Activated T-helper 2 cell treated with anti-CD3 and anti-CD28 coated beads, Interferon-gamma antibody, Interleukin-2, Interleukin-4, amounts not matched to agents 10 μg/mL and 5 μg/mL and 100 μg/mL, durations not matched to agents 14 hours and 24 hours and 36 hours (primary cell): ENCODE measurements around the gene SKAP2. TPM values are rescaled to one million over a fixed set of nuclear protein-coding genes. Genes with fewer than 3 reads are reported as not detected.

Experiments
- DNase-seq: peaks from one replicate; pipeline ENCODE4 v3.0.0; 2021; ENCODE audit warnings: low spot score
- H3K27ac Mint-ChIP-seq: one replicate; pipeline ENCODE4 v1.8.0; 2021; ENCODE audit warnings: mixed read lengths
- H3K27me3 Mint-ChIP-seq: one replicate; pipeline ENCODE4 v1.8.0; 2021; ENCODE audit warnings: low read depth, mixed read lengths
- H3K36me3 Mint-ChIP-seq: one replicate; pipeline ENCODE4 v1.8.0; 2021; ENCODE audit warnings: low read depth, mixed read lengths
- H3K4me1 Mint-ChIP-seq: one replicate; pipeline ENCODE4 v1.8.0; 2021; ENCODE audit warnings: low read depth, mixed read lengths
- H3K4me3 Mint-ChIP-seq: one replicate; pipeline ENCODE4 v1.8.0; 2021; ENCODE audit warnings: low read depth, mild to moderate bottlenecking, moderate library complexity, mixed read lengths
- H3K9me3 Mint-ChIP-seq: one replicate; pipeline ENCODE4 v1.8.0; 2021; ENCODE audit warnings: mixed read lengths
- intact Hi-C: fragments of 100-400 bp; cut with micrococcal nuclease; formaldehyde crosslinking; loops from one replicate; pipeline ENCODE4 v1.15.1; 2023
- total RNA-seq: library from RNA; stranded (reverse); gene quantifications from 2 replicates; pipeline ENCODE4 v1.2.3, GENCODE V29; 2022

Gene SKAP2
- total RNA-seq, 1 donor from 2014 or later: 8.2 TPM

DNA sequence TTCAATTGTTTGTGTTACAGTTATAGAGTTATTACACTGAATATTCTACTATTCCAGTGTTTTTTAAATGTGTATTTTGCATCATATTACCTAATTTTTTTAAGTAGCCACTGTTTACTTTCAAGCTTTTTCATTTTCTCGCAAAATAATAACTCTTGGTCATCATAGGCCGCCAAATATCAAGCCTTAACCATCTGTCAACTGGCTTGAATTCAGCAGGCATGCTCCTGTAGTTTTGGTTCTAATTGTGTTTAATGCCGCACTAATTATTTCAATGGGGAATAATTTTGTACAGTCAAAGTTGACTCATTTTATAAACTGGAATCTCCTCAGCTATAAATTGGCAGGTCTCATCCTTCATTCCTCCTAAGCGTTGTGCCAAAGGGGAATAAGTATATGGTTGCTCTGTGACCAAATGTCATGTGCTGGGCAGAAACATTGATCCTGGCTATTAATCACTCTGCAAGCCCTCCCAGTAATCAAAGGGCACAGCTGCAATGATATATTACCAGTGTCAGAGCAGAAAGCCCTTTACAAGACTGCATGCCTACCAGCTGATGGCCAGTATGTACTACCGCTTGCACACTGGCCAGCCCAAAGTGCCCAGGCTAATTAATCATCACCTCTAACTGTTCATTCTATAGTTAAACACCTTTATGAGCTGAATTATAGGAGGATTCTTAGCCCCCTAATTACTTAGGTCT, 74.8 kb downstream of the SKAP2 start:
- Mint-ChIP-seq H3K36me3 (no peaks in the 10 kb centered on the region), H3K4me1 (no peaks in the 10 kb centered on the region), H3K9me3 (no peaks in the 10 kb centered on the region), H3K4me3 (no peak overlapping the region), H3K27ac (no peak overlapping the region), H3K27me3 (peaks cover 2% of the 10 kb centered on the region)
- no peak for DNase-seq
- intact Hi-C loops: no loop called here

GRCh38 chr7:26787701-26788100, 76.7 kb downstream of the SKAP2 start:
- H3K36me3 Mint-ChIP-seq: no peaks in the 10 kb centered on the region
- DNase-seq: no peak
- H3K4me3 Mint-ChIP-seq: no peak overlapping the region
- no peak overlapping the region for H3K27ac Mint-ChIP-seq
- H3K27me3 Mint-ChIP-seq: peaks cover 2% of the 10 kb centered on the region
- H3K9me3 Mint-ChIP-seq: no peaks in the 10 kb centered on the region
- H3K4me1 Mint-ChIP-seq: no peaks in the 10 kb centered on the region
- intact Hi-C loops: no loop called here

DNA sequence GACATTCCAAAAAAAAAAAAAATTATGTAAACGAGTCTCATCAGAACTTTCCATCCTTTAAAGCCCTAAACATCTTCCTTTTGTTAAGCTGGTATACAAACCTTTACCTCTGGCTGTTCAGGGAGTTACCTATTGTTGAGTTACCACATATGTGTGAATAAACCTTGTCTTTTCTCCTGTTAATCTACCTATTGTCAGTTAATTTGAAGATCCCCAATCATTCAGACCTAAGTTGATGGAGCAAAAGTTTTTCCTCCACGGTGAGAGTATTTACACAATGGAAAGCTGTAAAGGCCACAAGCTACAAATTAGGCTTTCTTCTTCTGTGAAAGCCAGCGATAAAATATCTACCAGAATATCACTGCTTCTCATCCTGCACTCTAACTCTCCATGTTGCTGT, 80.3 kb downstream of the SKAP2 start:
- Mint-ChIP-seq H3K4me3 (no peak overlapping the region), H3K4me1 (no peaks in the 10 kb centered on the region), H3K27me3 (peaks cover 2% of the 10 kb centered on the region), H3K9me3 (no peaks in the 10 kb centered on the region), H3K36me3 (no peaks in the 10 kb centered on the region), H3K27ac (no peak overlapping the region)
- intact Hi-C loops: no loop called here
- no peak for DNase-seq

GRCh38 chr7:26782501-26782900, 81.9 kb downstream of the SKAP2 start:
- DNase-seq: no peak
- peaks cover 2% of the 10 kb centered on the region for H3K27me3 Mint-ChIP-seq
- no peaks in the 10 kb centered on the region for H3K9me3 Mint-ChIP-seq
- H3K4me1 Mint-ChIP-seq: no peaks in the 10 kb centered on the region
- intact Hi-C loops: no loop called here
- no peaks in the 10 kb centered on the region for H3K36me3 Mint-ChIP-seq
- no peak overlapping the region for H3K27ac Mint-ChIP-seq
- no peak overlapping the region for H3K4me3 Mint-ChIP-seq

GRCh38 chr7:26779978-26780595, 84.3 kb downstream of the SKAP2 start:
- intact Hi-C loops: no loop called here
- no peaks in the 10 kb centered on the region for H3K4me1 Mint-ChIP-seq
- no peaks in the 10 kb centered on the region for H3K9me3 Mint-ChIP-seq
- H3K27ac Mint-ChIP-seq: no peak overlapping the region
- H3K4me3 Mint-ChIP-seq: no peak overlapping the region
- no peaks in the 10 kb centered on the region for H3K36me3 Mint-ChIP-seq
- DNase-seq: no peak
- peaks cover 2% of the 10 kb centered on the region for H3K27me3 Mint-ChIP-seq

- Mint-ChIP-seq H3K9me3 (no peaks in the 10 kb centered on the region), H3K36me3 (no peaks in the 10 kb centered on the region), H3K27me3 (peaks cover 2% of the 10 kb centered on the region), H3K27ac (no peak overlapping the region), H3K4me1 (no peaks in the 10 kb centered on the region), H3K4me3 (no peak overlapping the region)
- DNase-seq: no peak
- intact Hi-C loops: no loop called here
Observed at GRCh38 chr7:26777385-26777784, 87.0 kb downstream of the SKAP2 start.

DNA sequence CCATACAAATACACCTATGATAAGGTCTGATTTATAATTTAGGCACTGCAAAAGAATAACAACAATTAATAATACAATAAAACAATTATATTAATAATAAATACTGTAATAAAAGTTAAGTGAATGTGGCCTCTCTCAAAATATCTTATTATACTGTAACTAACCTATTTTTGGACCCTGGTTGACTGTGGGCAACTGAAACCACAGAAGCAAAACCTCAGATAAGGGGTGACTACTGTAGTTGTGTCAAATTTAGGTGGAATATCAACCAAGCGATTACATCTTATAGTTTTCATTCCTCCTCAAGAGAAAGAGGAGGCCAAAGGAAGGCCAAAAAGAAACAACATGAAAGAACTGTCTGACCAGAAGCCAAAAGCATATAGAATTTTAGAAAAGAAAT, 103.9 kb downstream of the SKAP2 start:
- Mint-ChIP-seq H3K9me3 (no peaks in the 10 kb centered on the region), H3K36me3 (no peaks in the 10 kb centered on the region), H3K4me3 (no peak overlapping the region), H3K27ac (no peak overlapping the region), H3K27me3 (no peaks in the 10 kb centered on the region), H3K4me1 (no peaks in the 10 kb centered on the region)
- no peak for DNase-seq
- intact Hi-C loops: no loop called here

GRCh38 chr7:26759108-26759507, 105.3 kb downstream of the SKAP2 start:
- H3K36me3 Mint-ChIP-seq: no peaks in the 10 kb centered on the region
- no peak overlapping the region for H3K4me3 Mint-ChIP-seq
- H3K27ac Mint-ChIP-seq: no peak overlapping the region
- no peaks in the 10 kb centered on the region for H3K27me3 Mint-ChIP-seq
- intact Hi-C loops: no loop called here
- H3K4me1 Mint-ChIP-seq: no peaks in the 10 kb centered on the region
- no peak for DNase-seq
- no peaks in the 10 kb centered on the region for H3K9me3 Mint-ChIP-seq

GRCh38 chr7:26743205-26743604, 121.2 kb downstream of the SKAP2 start:
- Mint-ChIP-seq H3K4me1 (no peaks in the 10 kb centered on the region), H3K27me3 (peaks cover 6% of the 10 kb centered on the region), H3K9me3 (no peaks in the 10 kb centered on the region), H3K36me3 (no peaks in the 10 kb centered on the region), H3K4me3 (no peak overlapping the region), H3K27ac (no peak overlapping the region)
- intact Hi-C loops: no loop called here
- no peak for DNase-seq

DNA sequence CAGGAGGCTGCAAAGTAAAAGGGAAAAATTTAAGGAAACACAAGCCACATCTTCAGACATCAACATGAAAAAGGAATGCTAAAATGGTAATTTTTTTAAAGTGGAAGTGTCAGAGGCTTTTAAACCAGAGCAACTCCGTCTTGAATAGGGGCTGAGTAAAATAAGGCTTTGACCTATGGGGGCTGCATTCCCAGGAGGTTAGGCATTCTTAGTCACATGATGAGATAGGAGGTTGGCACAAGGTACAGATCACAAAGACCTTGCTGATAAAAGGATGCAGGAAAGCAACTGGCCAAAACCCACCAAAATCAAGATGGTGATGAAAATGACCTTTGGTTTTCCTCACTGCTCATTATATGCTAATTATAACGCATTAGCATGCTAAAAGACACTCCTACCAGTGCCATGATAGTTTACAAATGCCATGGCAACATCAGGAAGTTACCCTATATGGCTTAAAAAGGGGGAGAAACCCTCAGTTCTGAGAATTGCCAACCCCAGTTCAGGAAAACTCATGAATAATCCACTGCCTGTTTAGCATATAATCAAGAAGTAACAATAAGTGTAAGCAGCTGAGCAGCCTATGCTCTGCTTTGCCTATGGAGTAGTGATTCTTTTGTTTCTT, 128.3 kb downstream of the SKAP2 start:
- Mint-ChIP-seq H3K27me3 (peaks cover 9% of the 10 kb centered on the region), H3K4me3 (no peak overlapping the region), H3K4me1 (no peaks in the 10 kb centered on the region), H3K9me3 (no peaks in the 10 kb centered on the region), H3K36me3 (no peaks in the 10 kb centered on the region), H3K27ac (no peak overlapping the region)
- no peak for DNase-seq
- intact Hi-C loops: no loop called here

DNA sequence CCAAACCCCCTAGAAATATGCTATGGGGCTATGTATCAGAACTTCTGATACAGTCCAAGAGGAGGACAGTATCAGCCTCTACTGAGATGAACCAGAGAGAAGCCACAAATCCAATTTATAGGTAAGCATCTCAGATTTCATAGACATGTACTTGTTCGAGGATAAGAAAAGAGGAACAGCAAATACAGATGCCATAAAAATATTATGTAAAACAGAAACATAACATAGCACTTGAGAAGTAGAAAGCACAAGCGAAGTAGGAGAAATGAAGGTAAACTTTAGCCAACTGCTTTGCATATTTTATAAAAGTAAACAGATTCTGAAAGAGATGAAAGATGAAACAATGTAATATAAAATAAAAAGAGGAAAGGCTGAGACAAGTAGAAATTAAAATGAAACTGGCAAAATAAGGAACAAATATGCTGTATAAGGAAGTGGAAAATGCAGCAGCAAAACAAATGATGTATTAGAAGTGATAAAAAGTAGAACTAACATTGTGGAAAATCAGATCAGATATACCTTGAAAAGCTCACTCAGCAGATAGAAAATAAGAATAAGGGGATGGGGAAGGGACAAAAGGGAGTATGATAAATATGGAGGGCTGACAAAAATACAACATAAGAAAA, 135.1 kb downstream of the SKAP2 start:
- H3K27me3 Mint-ChIP-seq: peaks cover 16% of the 10 kb centered on the region
- peaks cover 2% of the 10 kb centered on the region for H3K4me1 Mint-ChIP-seq
- no peaks in the 10 kb centered on the region for H3K36me3 Mint-ChIP-seq
- no peaks in the 10 kb centered on the region for H3K9me3 Mint-ChIP-seq
- intact Hi-C loops: no loop called here
- no peak overlapping the region for H3K4me3 Mint-ChIP-seq
- no peak for DNase-seq
- H3K27ac Mint-ChIP-seq: no peak overlapping the region

- no peaks in the 10 kb centered on the region for H3K9me3 Mint-ChIP-seq
- no peaks in the 10 kb centered on the region for H3K36me3 Mint-ChIP-seq
- peaks cover 2% of the 10 kb centered on the region for H3K4me1 Mint-ChIP-seq
- no peak overlapping the region for H3K27ac Mint-ChIP-seq
- DNase-seq: no peak
- intact Hi-C loops: no loop called here
- no peak overlapping the region for H3K4me3 Mint-ChIP-seq
- H3K27me3 Mint-ChIP-seq: peaks cover 16% of the 10 kb centered on the region
Observed at GRCh38 chr7:26726051-26726450, 138.3 kb downstream of the SKAP2 start.

GRCh38 chr7:26724795-26725194, 139.6 kb downstream of the SKAP2 start:
- Mint-ChIP-seq H3K27ac (no peak overlapping the region), H3K27me3 (peaks cover 16% of the 10 kb centered on the region), H3K36me3 (no peaks in the 10 kb centered on the region)

More at GRCh38 chr7:26724795-26725194, 139.6 kb downstream of the SKAP2 start:
- intact Hi-C loops: no loop called here
- Mint-ChIP-seq H3K4me1 (peaks cover 2% of the 10 kb centered on the region), H3K4me3 (no peak overlapping the region), H3K9me3 (no peaks in the 10 kb centered on the region)
- no peak for DNase-seq
